Ishikawa (cell line): ENCODE data around the gene APBA1.

Experiments
- CEBPB ChIP-seq: IDR thresholded peaks from 2 replicates; pipeline ENCODE4 v1.6.1; 2012
- CREB1 ChIP-seq: IDR thresholded peaks from 2 replicates; pipeline ENCODE4 v1.6.1; 2012; ENCODE audit warnings: low read depth
- EGR1 ChIP-seq: IDR thresholded peaks from 2 replicates; pipeline ENCODE4 v1.6.1; 2012
- EP300 ChIP-seq: IDR thresholded peaks from 2 replicates; pipeline ENCODE4 v1.6.1; 2012; ENCODE audit warnings: borderline replicate concordance
- FOXM1 ChIP-seq: IDR thresholded peaks from 2 replicates; pipeline ENCODE4 v1.6.1; 2012; ENCODE audit warnings: low read depth, borderline replicate concordance
- MAX ChIP-seq: IDR thresholded peaks from 2 replicates; pipeline ENCODE4 v1.6.1; 2012
- NFIC ChIP-seq: IDR thresholded peaks from 2 replicates; pipeline ENCODE4 v1.6.1; 2012
- RAD21 ChIP-seq: IDR thresholded peaks from 2 replicates; pipeline ENCODE4 v1.6.1; 2012; ENCODE audit warnings: low read depth
- REST ChIP-seq: IDR thresholded peaks from 2 replicates; pipeline ENCODE4 v1.6.1; 2012; ENCODE audit warnings: low read depth, mild to moderate bottlenecking
- TAF1 ChIP-seq: IDR thresholded peaks from 2 replicates; pipeline ENCODE4 v1.6.1; 2012; ENCODE audit warnings: low read depth, mild to moderate bottlenecking
- TCF12 ChIP-seq: IDR thresholded peaks from 2 replicates; pipeline ENCODE4 v1.6.1; 2012; ENCODE audit warnings: low read depth
- TEAD4 ChIP-seq: IDR thresholded peaks from 2 replicates; pipeline ENCODE4 v1.6.1; 2012
- USF1 ChIP-seq: IDR thresholded peaks from 2 replicates; pipeline ENCODE4 v1.6.1; 2012
- YY1 ChIP-seq: IDR thresholded peaks from 2 replicates; pipeline ENCODE4 v1.6.1; 2012; ENCODE audit warnings: low read depth
- ZBTB7A ChIP-seq: IDR thresholded peaks from 2 replicates; pipeline ENCODE4 v1.6.1; 2012; ENCODE audit warnings: low read depth

The APBA1 gene

GRCh38 chr9:69380811-69381210 lies 291.4 kb downstream of the APBA1 start:
- no peak for TF ChIP-seq TEAD4
- TF ChIP-seq REST = no peak
- TF ChIP-seq USF1 = no peak
- no peak for TF ChIP-seq YY1
- no peak for TF ChIP-seq CEBPB
- no peak for TF ChIP-seq RAD21

GRCh38 chr9:69380301-69380700 lies 291.9 kb downstream of the APBA1 start:
- TF ChIP-seq REST (no peak), RAD21 (no peak), YY1 (no peak), ZBTB7A (no peak), CREB1 (no peak), CEBPB (no peak), TCF12 (no peak), USF1 (no peak), TAF1 (no peak), EGR1 (no peak), FOXM1 (no peak), MAX (no peak), NFIC (no peak), EP300 (no peak), TEAD4 (no peak)

- TF ChIP-seq REST = no peak
- no peak for TF ChIP-seq TAF1
- no peak for TF ChIP-seq TEAD4
Measured at GRCh38 chr9:69379270-69379982, 292.7 kb downstream of the APBA1 start.

- TF ChIP-seq TAF1 = no peak
Measured at GRCh38 chr9:69377981-69378380, 294.2 kb downstream of the APBA1 start.
